GM21717 (cell line): Measurements from ENCODE around the gene ZDHHC12.

Source experiments
- ATAC-seq: cut with Tn5 transposase; IDR thresholded peaks from one replicate; pipeline ENCODE4 v1.9.1; 2021; ENCODE audit warnings: mild to moderate bottlenecking, moderate library complexity; ENCODE audit not compliant: unreplicated experiment

ZDHHC12 gene

GRCh38 chr9:128688501-128689292 lies 35.2 kb downstream of the ZDHHC12 start, which contains the start of gene SET:
SET (plus strand) TSS chr9:128689222; CDS start chr9:128689583, 361 bp downstream.
- peak; percentile 49 for ATAC-seq

- ATAC-seq: no peak
Measured at GRCh38 chr9:128687453-128687852, 36.5 kb downstream of the ZDHHC12 start.

GRCh38 chr9:128685636-128686489 lies 38.1 kb downstream of the ZDHHC12 start:
- no peak for ATAC-seq

- peak; percentile 23 for ATAC-seq
Measured at GRCh38 chr9:128684325-128685199, 39.4 kb downstream of the ZDHHC12 start.

- ATAC-seq: no peak
Measured at GRCh38 chr9:128684065-128684324, 39.9 kb downstream of the ZDHHC12 start.

GRCh38 chr9:128683340-128684064 lies 40.4 kb downstream of the ZDHHC12 start:
- no peak for ATAC-seq

GRCh38 chr9:128677794-128678193 lies 46.1 kb downstream of the ZDHHC12 start:
- no peak for ATAC-seq

- ATAC-seq: no peak
Measured at GRCh38 chr9:128675382-128675781, 48.5 kb downstream of the ZDHHC12 start.
